GM10266 (cell line): Measurements from ENCODE around the gene ACTL10.
"Not testable (repeated sequence)": the region's sequence is repeated elsewhere in the genome, so short reads cannot be mapped to it uniquely, and the experiment has no call there.

Source experiments
- DNase-seq: peaks from one replicate; pipeline ENCODE4 v3.0.0; 2012; ENCODE audit errors: extremely low spot score
- TF ChIP-seq, protein P1 (sequence below): IDR thresholded peaks from 2 replicates; pipeline ENCODE4 v1.5.1; 2012; ENCODE audit warnings: mild to moderate bottlenecking, low read depth; ENCODE audit not compliant: control insufficient read depth, insufficient read depth; ENCODE audit errors: missing control alignments

The ACTL10 gene

GRCh38 chr20:33629533-33629932, 37.2 kb upstream of the ACTL10 start:
- no peak for DNase-seq
- TF ChIP-seq, protein P1, sequence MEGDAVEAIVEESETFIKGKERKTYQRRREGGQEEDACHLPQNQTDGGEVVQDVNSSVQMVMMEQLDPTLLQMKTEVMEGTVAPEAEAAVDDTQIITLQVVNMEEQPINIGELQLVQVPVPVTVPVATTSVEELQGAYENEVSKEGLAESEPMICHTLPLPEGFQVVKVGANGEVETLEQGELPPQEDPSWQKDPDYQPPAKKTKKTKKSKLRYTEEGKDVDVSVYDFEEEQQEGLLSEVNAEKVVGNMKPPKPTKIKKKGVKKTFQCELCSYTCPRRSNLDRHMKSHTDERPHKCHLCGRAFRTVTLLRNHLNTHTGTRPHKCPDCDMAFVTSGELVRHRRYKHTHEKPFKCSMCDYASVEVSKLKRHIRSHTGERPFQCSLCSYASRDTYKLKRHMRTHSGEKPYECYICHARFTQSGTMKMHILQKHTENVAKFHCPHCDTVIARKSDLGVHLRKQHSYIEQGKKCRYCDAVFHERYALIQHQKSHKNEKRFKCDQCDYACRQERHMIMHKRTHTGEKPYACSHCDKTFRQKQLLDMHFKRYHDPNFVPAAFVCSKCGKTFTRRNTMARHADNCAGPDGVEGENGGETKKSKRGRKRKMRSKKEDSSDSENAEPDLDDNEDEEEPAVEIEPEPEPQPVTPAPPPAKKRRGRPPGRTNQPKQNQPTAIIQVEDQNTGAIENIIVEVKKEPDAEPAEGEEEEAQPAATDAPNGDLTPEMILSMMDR, result no peak

GRCh38 chr20:33629979-33630378, 36.8 kb upstream of the ACTL10 start:
- TF ChIP-seq, protein P1, result no peak
- DNase-seq, result no peak

- TF ChIP-seq, protein P1, result no peak
- DNase-seq, result no peak
Observed at GRCh38 chr20:33630507-33630906, 36.2 kb upstream of the ACTL10 start.

DNA sequence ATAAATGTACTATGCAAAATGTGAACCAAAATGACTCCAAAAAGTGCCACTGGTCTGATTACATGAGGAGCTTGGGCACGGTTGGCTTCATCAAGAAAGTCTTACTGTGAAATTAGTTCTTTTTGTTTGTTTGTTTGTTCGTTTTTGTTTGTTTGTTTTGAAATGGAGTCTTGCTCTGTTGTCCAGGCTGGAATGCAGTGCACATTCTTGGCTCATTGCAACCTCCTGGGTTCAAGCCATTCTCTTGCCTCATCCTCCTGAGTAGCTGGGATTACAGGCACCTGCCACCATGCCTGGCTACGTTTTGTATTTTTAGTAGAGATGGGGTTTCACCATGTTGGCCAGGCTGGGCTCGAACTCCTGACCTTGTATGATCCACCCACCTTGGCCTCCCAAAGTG, 34.8 kb upstream of the ACTL10 start:
- DNase-seq, result not testable (repeated sequence)

DNA sequence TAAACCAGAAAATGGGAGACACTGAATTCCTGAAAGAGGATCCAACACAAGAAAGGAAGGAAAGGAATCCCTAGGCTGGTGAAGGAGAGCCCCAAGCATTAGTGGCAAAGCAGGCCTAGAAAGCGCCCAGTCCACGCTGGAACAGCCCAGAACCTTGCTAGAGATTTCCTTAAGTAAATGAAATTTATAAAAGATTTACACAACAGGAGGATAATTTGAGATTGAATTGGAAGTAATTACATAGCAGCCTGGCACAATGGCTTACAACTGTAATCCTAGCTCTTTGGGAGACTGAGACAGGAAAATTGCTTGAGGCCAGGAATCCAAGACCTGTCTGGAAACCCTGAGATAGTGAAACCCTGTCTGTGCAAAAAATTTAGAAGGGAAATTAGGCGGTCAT, 31.4 kb upstream of the ACTL10 start:
- TF ChIP-seq, protein P1, result no peak
- no peak for DNase-seq

DNA sequence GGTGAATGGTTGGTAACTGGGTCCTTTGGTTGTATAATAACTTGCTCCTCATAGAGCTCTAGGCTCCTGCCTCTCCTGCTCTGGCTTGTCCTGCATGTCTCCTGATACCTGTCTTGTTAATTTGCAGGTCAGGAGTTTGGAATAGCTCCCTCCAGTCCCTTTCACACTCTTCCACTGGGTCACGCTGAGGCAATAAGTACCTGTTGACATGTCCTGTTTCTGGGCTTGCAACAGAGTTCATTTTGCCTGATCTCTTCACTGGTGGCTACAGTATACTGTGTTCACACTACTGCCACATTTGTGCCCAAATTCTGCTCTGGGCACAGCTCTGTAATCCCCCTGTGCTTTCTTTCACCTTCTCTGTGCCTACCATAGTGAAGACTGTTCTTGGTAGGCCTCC, 30.0 kb upstream of the ACTL10 start:
- DNase-seq, result no peak
- TF ChIP-seq, protein P1, result no peak

GRCh38 chr20:33640287-33640686, 26.5 kb upstream of the ACTL10 start:
- TF ChIP-seq, protein P1, result no peak
- no peak for DNase-seq

GRCh38 chr20:33644313-33645071, 22.3 kb upstream of the ACTL10 start:
- DNase-seq, result no peak
- TF ChIP-seq, protein P1, result no peak
